ENCODE results near the gene OTULIN. TPM values are rescaled to one million over a fixed set of nuclear protein-coding genes. Genes with fewer than 3 reads are reported as not detected.

OTULIN gene
- total RNA-seq, 1 donor from 2014 or later = 31.1 TPM

DNA sequence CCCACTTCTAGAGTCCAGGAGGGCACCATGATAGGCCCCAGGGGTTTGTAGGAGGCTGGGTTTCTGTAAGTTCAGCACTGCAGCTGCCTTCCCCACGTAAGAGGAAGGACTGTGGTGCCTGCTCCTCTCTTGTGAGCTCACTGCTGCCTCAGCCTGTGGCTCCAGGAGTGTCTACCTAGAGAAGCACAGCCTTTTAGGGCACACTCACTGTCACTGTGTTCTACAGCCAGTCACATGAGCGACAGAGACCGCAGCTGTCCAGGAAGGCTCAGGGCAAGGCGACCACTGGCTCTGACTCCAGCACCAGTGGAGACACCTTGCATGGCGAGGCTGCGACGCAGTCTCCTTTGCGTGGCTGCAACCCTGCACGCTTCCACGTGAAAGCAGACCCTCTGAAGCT is 72.8 kb downstream of the OTULIN start:
- Mint-ChIP-seq H3K4me3 (no peak overlapping the region), H3K27ac (no peak overlapping the region), H3K9me3 (no peaks in the 10 kb centered on the region), H3K36me3 (peaks cover 17% of the 10 kb centered on the region), H3K4me1 (ENCODE audit: unreplicated experiment) (peaks cover 4% of the 10 kb centered on the region), H3K27me3 (no peaks in the 10 kb centered on the region)
- DNase-seq (ENCODE audit: extremely low spot score, unreplicated experiment) = no peak
- TF ChIP-seq, protein P1, sequence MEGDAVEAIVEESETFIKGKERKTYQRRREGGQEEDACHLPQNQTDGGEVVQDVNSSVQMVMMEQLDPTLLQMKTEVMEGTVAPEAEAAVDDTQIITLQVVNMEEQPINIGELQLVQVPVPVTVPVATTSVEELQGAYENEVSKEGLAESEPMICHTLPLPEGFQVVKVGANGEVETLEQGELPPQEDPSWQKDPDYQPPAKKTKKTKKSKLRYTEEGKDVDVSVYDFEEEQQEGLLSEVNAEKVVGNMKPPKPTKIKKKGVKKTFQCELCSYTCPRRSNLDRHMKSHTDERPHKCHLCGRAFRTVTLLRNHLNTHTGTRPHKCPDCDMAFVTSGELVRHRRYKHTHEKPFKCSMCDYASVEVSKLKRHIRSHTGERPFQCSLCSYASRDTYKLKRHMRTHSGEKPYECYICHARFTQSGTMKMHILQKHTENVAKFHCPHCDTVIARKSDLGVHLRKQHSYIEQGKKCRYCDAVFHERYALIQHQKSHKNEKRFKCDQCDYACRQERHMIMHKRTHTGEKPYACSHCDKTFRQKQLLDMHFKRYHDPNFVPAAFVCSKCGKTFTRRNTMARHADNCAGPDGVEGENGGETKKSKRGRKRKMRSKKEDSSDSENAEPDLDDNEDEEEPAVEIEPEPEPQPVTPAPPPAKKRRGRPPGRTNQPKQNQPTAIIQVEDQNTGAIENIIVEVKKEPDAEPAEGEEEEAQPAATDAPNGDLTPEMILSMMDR (conservative IDR thresholded peaks at IDR 0.05) = no peak

GRCh38 chr5:14738050-14738449 is 73.5 kb downstream of the OTULIN start:
- H3K36me3 Mint-ChIP-seq = peaks cover 21% of the 10 kb centered on the region
- no peaks in the 10 kb centered on the region for H3K9me3 Mint-ChIP-seq
- no peak for DNase-seq (ENCODE audit: extremely low spot score, unreplicated experiment)
- H3K4me3 Mint-ChIP-seq = no peak overlapping the region
- H3K27me3 Mint-ChIP-seq = no peaks in the 10 kb centered on the region
- TF ChIP-seq, protein P1 (conservative IDR thresholded peaks at IDR 0.05) = no peak
- H3K27ac Mint-ChIP-seq = no peak overlapping the region
- peaks cover 4% of the 10 kb centered on the region for H3K4me1 Mint-ChIP-seq (ENCODE audit: unreplicated experiment)

GRCh38 chr5:14739538-14739937 is 75.0 kb downstream of the OTULIN start:
- Mint-ChIP-seq H3K27ac (no peak overlapping the region), H3K36me3 (peaks cover 16% of the 10 kb centered on the region), H3K4me3 (no peak overlapping the region), H3K27me3 (no peaks in the 10 kb centered on the region), H3K4me1 (ENCODE audit: unreplicated experiment) (peaks cover 5% of the 10 kb centered on the region), H3K9me3 (no peaks in the 10 kb centered on the region)
- TF ChIP-seq, protein P1 (conservative IDR thresholded peaks at IDR 0.05) = no peak
- DNase-seq (ENCODE audit: extremely low spot score, unreplicated experiment) = no peak

DNA sequence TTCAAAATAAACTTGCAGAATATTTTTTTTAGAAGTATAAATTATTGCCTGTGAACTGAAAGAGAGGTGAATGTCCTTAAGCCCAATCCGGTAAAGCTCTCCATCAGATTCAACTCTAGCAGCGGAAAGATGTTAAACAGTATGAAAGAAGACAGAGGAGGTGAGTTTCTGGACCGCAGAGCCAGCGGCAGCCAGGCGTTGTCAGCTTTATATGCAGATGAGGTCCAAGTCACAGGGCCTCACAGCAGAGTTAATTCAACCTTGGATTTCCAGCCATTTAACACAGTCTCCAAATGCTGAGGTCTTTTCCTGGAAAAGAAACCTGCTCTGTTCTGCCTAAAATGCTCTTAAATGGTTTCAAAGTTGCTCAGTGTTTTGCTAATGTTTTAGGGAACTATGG is 75.5 kb downstream of the OTULIN start:
- H3K27me3 Mint-ChIP-seq = no peaks in the 10 kb centered on the region
- no peak overlapping the region for H3K27ac Mint-ChIP-seq
- DNase-seq (ENCODE audit: extremely low spot score, unreplicated experiment) = no peak
- TF ChIP-seq, protein P1 (conservative IDR thresholded peaks at IDR 0.05) = no peak
- peaks cover 5% of the 10 kb centered on the region for H3K4me1 Mint-ChIP-seq (ENCODE audit: unreplicated experiment)
- H3K4me3 Mint-ChIP-seq = no peak overlapping the region
- no peaks in the 10 kb centered on the region for H3K9me3 Mint-ChIP-seq
- H3K36me3 Mint-ChIP-seq = peaks cover 16% of the 10 kb centered on the region

DNA sequence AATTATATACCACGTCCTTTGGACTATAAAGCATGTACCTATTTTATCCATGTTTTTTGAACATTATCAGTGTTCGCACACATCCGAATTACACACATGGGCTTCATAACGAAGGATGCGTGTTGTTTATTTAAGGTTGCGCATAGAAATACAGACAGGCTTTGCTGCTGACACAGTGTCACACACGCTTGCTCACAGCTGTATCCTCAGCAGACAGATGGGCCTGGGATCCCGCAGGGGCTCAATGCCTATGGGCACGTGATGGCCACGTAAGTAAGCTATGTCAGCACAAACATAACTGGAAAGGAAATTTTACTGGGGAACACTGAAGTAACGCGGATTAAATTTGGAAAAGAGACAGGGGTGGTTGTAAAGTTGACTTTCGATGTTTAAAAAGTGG is 76.6 kb downstream of the OTULIN start:
- Mint-ChIP-seq H3K9me3 (no peaks in the 10 kb centered on the region), H3K27me3 (no peaks in the 10 kb centered on the region), H3K36me3 (peaks cover 16% of the 10 kb centered on the region), H3K4me3 (no peak overlapping the region), H3K4me1 (ENCODE audit: unreplicated experiment) (peaks cover 5% of the 10 kb centered on the region), H3K27ac (no peak overlapping the region)
- DNase-seq (ENCODE audit: extremely low spot score, unreplicated experiment) = no peak
- TF ChIP-seq, protein P1 (conservative IDR thresholded peaks at IDR 0.05) = no peak
